Activated CD8-positive, alpha-beta memory T cell treated with anti-CD3 and anti-CD28 coated beads, Interleukin-2, amount 50 U/mL, for 24 hours (primary cell): ENCODE results near the gene FAM83G.
"Not testable (repeated sequence)": the region's sequence is repeated elsewhere in the genome, so short reads cannot be mapped to it uniquely, and the experiment has no call there.

Source experiments
- DNase-seq: peaks from one replicate; pipeline ENCODE4 v3.0.0-alpha.2; 2020; ENCODE audit errors: extremely low read depth

Gene FAM83G, protein sequence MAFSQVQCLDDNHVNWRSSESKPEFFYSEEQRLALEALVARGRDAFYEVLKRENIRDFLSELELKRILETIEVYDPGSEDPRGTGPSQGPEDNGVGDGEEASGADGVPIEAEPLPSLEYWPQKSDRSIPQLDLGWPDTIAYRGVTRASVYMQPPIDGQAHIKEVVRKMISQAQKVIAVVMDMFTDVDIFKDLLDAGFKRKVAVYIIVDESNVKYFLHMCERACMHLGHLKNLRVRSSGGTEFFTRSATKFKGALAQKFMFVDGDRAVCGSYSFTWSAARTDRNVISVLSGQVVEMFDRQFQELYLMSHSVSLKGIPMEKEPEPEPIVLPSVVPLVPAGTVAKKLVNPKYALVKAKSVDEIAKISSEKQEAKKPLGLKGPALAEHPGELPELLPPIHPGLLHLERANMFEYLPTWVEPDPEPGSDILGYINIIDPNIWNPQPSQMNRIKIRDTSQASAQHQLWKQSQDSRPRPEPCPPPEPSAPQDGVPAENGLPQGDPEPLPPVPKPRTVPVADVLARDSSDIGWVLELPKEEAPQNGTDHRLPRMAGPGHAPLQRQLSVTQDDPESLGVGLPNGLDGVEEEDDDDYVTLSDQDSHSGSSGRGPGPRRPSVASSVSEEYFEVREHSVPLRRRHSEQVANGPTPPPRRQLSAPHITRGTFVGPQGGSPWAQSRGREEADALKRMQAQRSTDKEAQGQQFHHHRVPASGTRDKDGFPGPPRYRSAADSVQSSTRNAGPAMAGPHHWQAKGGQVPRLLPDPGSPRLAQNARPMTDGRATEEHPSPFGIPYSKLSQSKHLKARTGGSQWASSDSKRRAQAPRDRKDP

DNA sequence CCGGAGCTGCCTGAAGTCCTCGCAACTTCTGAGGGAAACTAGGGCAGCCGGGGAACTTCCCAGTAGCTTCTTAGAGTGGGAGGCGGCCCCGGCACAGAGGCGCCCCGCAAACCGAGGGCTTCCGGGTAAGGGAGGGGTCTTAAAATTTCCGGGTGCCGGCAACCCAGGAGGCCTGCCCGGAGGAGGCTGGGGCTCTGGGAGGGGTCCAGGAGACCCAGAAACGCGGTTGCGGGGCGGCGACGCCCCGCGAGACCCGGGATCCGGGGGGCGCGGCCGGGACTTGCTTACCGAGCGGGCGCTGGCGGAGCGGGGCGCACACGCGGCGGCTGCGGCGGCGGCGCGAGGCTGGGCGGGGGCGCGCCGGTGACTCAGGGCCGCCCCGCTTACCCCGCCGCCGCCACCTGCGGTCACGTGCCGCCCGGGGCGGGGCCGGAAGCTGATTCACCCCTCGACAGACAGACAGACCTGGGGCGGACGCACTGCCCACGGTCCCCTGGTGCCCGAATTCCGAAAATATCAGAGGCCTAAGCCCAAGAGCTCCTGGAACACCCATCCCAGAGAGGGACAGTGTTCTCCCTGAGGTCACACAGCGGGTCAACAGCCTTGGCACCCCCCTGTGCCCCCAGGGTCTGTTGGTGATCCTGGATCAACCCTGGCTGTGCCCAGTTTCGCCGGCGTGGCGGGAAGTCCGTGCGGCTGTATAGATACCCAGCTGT is at the start of gene FAM83G:
TSS of gene FAM83G (minus strand) at position 344 of the 716 bp plus-strand sequence. CDS start 723 bp downstream, outside the sequence.
- peak; percentile 70 for DNase-seq

- not testable (repeated sequence) for DNase-seq
These were observed 44.3 kb upstream of the FAM83G start for GRCh38 chr17:19048826-19049225.

GRCh38 chr17:19047510-19047909 is 42.9 kb upstream of the FAM83G start:
- DNase-seq = not testable (repeated sequence)

GRCh38 chr17:19046782-19047375 is 42.3 kb upstream of the FAM83G start, which contains the start of gene GRAP:
TSS of gene GRAP (minus strand) at chr17:19046957. CDS start at chr17:19046926, 31 bp downstream.
- not testable (repeated sequence) for DNase-seq

DNA sequence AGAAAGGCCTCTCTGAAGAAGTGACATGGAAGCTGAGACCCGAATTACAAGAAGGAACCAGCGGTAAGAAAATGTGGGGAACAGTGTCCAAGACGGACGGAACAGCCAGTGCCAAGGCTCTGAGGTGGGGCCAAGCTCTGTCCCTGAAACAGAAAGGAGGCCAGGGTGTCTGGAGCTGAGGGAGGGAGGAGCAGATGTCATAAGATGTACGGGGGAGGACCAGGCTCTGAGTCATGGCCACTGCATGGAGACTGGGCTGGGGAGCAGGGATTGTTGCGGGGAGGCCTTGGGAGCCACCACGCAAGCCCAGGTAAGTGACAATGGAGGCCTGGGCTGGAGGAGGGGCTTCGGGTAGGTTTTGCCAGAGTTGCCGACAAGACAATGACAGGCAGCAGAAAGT is 40.1 kb upstream of the FAM83G start:
- not testable (repeated sequence) for DNase-seq

DNA sequence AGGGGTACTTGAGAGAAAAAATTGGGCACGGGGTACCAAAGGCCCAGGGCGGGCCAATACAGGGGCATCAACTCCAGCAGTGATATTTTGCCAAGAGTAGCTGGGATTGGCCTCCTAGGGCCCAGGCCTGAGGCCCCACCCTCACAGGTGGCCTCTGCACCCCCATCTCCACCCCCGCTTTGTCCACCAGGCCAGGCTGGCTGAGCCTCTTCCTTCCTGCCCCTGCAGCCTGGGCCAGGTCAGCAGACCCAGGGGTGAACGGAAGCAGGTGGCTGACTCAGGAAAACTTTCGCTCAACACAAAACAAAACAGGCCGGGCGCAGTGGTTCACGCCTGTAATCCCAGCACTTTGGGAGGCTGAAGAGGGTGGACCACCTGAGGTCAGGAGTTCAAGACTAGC is 38.5 kb upstream of the FAM83G start:
- not testable (repeated sequence) for DNase-seq

GRCh38 chr17:19042369-19042768 is 37.8 kb upstream of the FAM83G start:
- DNase-seq = not testable (repeated sequence)

DNA sequence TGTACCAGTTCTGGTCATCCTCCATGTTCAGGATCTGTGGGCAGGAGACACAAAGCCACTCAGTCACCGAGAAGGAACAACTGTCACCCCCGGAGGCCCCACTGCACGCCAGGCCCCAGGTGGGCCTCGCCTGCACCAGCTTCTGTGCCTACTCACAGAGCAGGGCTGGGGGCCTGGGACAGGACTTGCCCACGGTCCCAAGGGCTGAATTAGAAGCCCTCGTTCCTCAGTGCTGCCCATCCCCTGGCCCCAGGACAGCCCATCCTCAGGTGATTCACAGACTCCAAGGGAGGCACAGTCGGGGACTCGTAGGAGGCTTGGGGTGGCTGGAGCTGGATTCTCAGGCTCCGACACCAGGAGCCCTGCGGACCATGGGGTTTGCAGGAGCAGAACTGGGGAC is 37.3 kb upstream of the FAM83G start:
- not testable (repeated sequence) for DNase-seq

- DNase-seq = not testable (repeated sequence)
These were observed 35.8 kb upstream of the FAM83G start for GRCh38 chr17:19040350-19040749.

GRCh38 chr17:19038730-19039129 is 34.2 kb upstream of the FAM83G start:
- not testable (repeated sequence) for DNase-seq

- DNase-seq = not testable (repeated sequence)
These were observed 33.4 kb upstream of the FAM83G start for GRCh38 chr17:19038007-19038406.

DNA sequence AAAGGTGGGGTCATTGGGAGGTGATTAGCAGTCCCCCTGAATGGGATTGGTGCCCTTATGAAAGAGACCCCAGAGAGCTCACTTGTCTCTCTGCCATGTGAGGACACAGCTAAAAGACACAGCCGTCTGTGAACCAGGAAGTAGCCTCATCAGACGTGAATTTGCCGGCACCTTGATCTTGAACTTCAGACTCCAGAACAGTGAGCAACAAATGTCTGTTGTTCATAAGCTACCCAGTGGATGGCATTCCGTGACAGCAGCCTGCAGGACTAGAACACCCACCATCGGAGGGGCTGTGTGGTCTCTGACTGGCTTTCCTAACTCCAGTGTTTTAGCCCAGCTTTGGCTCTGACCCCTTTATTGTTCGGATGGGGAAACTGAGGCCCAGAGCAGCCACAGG is 33.0 kb upstream of the FAM83G start:
- not testable (repeated sequence) for DNase-seq

- not testable (repeated sequence) for DNase-seq
These were observed 31.6 kb upstream of the FAM83G start for GRCh38 chr17:19036186-19036585.

DNA sequence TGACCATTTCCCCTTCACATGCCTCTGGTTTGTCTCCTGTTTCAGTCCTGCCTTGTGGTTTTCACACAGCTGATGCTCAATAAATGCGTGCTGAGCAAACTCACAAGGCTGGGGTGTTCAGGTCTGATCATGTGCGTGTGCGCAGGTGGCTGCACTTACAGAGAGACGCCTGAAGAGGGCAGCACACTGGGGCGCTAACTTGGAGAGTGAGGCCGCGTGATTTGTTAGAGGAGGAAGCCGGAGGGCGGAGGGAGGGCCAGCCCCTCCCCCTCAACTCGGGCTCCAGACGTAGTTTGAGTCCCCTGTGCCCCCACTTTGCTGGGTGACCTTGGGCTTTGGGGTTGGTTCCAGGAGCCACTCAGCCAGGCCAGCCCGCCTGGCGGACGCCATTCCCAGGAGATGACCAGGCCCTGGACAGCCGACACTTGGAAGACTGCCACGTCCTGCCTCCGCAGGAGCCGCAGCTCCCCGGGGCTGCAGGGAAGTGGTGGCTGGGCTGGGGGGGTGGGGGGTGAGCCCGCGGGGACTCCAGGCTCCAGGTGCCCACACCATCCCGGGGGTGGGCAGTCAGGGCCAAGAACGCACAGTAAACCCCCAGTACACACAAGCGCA is 27.9 kb upstream of the FAM83G start:
- not testable (repeated sequence) for DNase-seq

GRCh38 chr17:19031729-19032128 is 27.2 kb upstream of the FAM83G start:
- not testable (repeated sequence) for DNase-seq

- not testable (repeated sequence) for DNase-seq
These were observed 26.3 kb upstream of the FAM83G start for GRCh38 chr17:19030771-19031449.

GRCh38 chr17:19029740-19030139 is 25.2 kb upstream of the FAM83G start:
- not testable (repeated sequence) for DNase-seq

GRCh38 chr17:19028671-19029070 is 24.1 kb upstream of the FAM83G start:
- DNase-seq = not testable (repeated sequence)

DNA sequence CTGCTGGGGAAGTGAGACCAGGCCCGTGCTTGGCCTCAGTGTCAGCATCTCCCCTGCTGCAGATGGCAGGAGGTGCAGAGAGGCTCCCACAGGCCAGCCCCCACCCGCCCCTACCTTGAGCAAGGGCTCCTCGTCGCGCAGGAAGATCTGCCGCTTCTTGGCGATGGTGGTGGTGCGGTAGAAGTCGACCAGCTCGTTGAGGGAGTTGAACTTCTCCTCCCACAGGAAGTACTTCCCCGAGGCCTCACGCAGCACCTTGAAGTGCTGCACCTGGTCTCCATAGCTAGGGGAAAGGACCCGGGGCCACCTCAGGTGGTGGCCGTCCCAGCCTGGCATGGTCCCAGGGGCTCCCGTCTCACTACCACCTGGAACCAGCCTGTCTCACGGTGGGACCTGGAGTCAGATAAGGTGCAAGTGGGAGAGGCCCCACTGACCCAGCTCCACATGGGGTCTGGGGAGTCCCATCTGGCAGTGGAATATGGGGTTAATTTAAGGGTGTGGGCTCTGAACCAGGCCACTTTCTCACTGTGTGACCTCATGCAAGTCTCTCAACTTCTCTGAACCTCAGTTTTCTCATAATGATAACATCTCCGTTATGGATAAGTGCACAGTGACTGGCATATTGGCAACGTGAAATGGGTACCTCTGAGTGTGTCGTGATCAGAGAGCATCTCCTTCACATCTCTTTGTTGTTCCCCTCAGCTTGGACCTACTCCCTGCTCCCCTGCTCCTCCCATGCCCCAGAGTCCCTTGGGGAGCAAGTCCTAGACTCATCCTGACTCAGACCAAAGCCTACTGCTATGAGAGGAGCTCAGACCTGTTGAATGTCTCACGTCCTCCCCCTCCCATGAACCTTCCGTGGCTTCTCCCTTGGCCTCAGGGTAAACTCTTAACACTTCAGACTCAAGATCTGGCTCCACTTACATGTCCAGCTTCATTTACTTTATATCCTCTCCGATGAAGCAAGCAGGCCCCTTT is 19.8 kb upstream of the FAM83G start:
- no peak for DNase-seq
